Measurements from ENCODE around the gene SLC66A3. TPM values are rescaled to one million over a fixed set of nuclear protein-coding genes. Genes with fewer than 3 reads are reported as not detected.

Gene SLC66A3
- total and polyA plus RNA-seq, 2 donors (not counting 1 experiment from before 2014, with no cell fraction given), result 23.7 to 32.4 TPM

- no peak for DNase-seq
- H3K4me2 ChIP-seq (replicated peaks; ENCODE audit: low read depth, low read length, poor library complexity, severe bottlenecking), result no peak overlapping the region
- no peak for ATAC-seq (ENCODE audit: low read depth)
- H2AFZ ChIP-seq (ENCODE audit: insufficient read depth, low read depth, low read length, poor library complexity, severe bottlenecking), result no peak overlapping the region
- ChIA-PET POLR2A (no interaction called here), CTCF (no interaction called here)
- no CpG with 5 or more reads among the region's 2 CpGs for WGBS (ENCODE audit: insufficient coverage)
- H3K9me3 ChIP-seq (ENCODE audit: control extremely low read depth in 1 of 3, control insufficient read depth in 2 of 3, insufficient read depth in 1 of 3, low read length in 2 of 3), result peaks cover 0 to 12% (median 4%) of the 10 kb centered on the region in 3 donors
- TF ChIP-seq CTCF (IDR thresholded peaks at IDR 0.05) (no peak), EZH2 (IDR thresholded peaks at IDR 0.05; ENCODE audit: borderline replicate concordance, insufficient read depth, low read depth, low read length, poor library complexity, severe bottlenecking) (no peak)
- Mint-ChIP-seq H3K27me3 (no peaks in the 10 kb centered on the region), H3K27ac (no peak overlapping the region), H3K4me3 (no peak overlapping the region), H3K9me3 (ENCODE audit: insufficient read depth) (peaks cover 5% of the 10 kb centered on the region), H3K4me1 (no peaks in the 10 kb centered on the region)
- no peak overlapping the region for H3K27ac ChIP-seq (ENCODE audit: low read length in 2 of 2)
- no peaks in the 10 kb centered on the region for H4K20me1 ChIP-seq (ENCODE audit: control insufficient read depth, insufficient read depth, low read length, poor library complexity, severe bottlenecking)
- H3K79me2 ChIP-seq (ENCODE audit: control insufficient read depth, insufficient read depth, low read length), result no peaks in the 10 kb centered on the region
- H3K27me3 ChIP-seq (replicated peaks in 1 of 4; ENCODE audit: control extremely low read depth in 1 of 4, control insufficient read depth in 3 of 4, insufficient read depth in 4 of 4, low read length in 3 of 4), result no peaks in the 10 kb centered on the region
- H3K4me1 ChIP-seq (ENCODE audit: control insufficient read depth in 2 of 2, insufficient read depth in 2 of 2, low read length in 2 of 2), result no peaks in the 10 kb centered on the region
- intact Hi-C loops (cut with micrococcal nuclease), result no loop called here
- H3K9ac ChIP-seq (ENCODE audit: low read length), result no peak overlapping the region
- no peak overlapping the region for H3K4me3 ChIP-seq (ENCODE audit: control extremely low read depth in 1 of 5, extremely low read depth in 1 of 5, insufficient read depth in 1 of 5, low read depth in 2 of 5, low read length in 4 of 5)
- H3K36me3 ChIP-seq (replicated peaks in 1 of 2; ENCODE audit: control extremely low read depth in 1 of 2, control insufficient read depth in 1 of 2, extremely low read depth in 1 of 2, insufficient read depth in 2 of 2, low read length in 1 of 2), result no peaks in the 10 kb centered on the region
Observed at GRCh38 chr2:11109002-11109401, 46.3 kb upstream of the SLC66A3 start.

- no peaks in the 10 kb centered on the region for H4K20me1 ChIP-seq (ENCODE audit: control insufficient read depth, insufficient read depth, low read length, poor library complexity, severe bottlenecking)
- H3K36me3 ChIP-seq (replicated peaks in 1 of 2; ENCODE audit: control extremely low read depth in 1 of 2, control insufficient read depth in 1 of 2, extremely low read depth in 1 of 2, insufficient read depth in 2 of 2, low read length in 1 of 2), result no peaks in the 10 kb centered on the region
- H2AFZ ChIP-seq (ENCODE audit: insufficient read depth, low read depth, low read length, poor library complexity, severe bottlenecking), result no peak overlapping the region
- H3K27ac Mint-ChIP-seq, result no peak overlapping the region
- no peak overlapping the region for H3K27ac ChIP-seq (ENCODE audit: low read length in 2 of 2)
- peaks cover 0 to 12% (median 4%) of the 10 kb centered on the region in 3 donors for H3K9me3 ChIP-seq (ENCODE audit: control extremely low read depth in 1 of 3, control insufficient read depth in 2 of 3, insufficient read depth in 1 of 3, low read length in 2 of 3)
- H3K4me3 ChIP-seq (ENCODE audit: control extremely low read depth in 1 of 5, extremely low read depth in 1 of 5, insufficient read depth in 1 of 5, low read depth in 2 of 5, low read length in 4 of 5), result no peak overlapping the region
- ATAC-seq (ENCODE audit: low read depth) (no peak), DNase-seq (no peak)
- ChIA-PET CTCF (no interaction called here), POLR2A (no interaction called here)
- peaks cover 5% of the 10 kb centered on the region for H3K9me3 Mint-ChIP-seq (ENCODE audit: insufficient read depth)
- H3K4me1 Mint-ChIP-seq, result no peaks in the 10 kb centered on the region
- H3K27me3 Mint-ChIP-seq, result peaks cover 3% of the 10 kb centered on the region
- peaks cover 0 to 3% (median 0%) of the 10 kb centered on the region in 4 experiments for H3K27me3 ChIP-seq (replicated peaks in 1 of 4; ENCODE audit: control extremely low read depth in 1 of 4, control insufficient read depth in 3 of 4, insufficient read depth in 4 of 4, low read length in 3 of 4)
- WGBS (ENCODE audit: insufficient coverage), result 80% methylated on average over 6 of the region's 9 CpGs
- no peak overlapping the region for H3K9ac ChIP-seq (ENCODE audit: low read length)
- TF ChIP-seq CTCF (IDR thresholded peaks at IDR 0.05), result no peak
- no peak for TF ChIP-seq EZH2 (IDR thresholded peaks at IDR 0.05; ENCODE audit: borderline replicate concordance, insufficient read depth, low read depth, low read length, poor library complexity, severe bottlenecking)
- no peak overlapping the region for H3K4me2 ChIP-seq (replicated peaks; ENCODE audit: low read depth, low read length, poor library complexity, severe bottlenecking)
- H3K4me3 Mint-ChIP-seq, result no peak overlapping the region
- H3K79me2 ChIP-seq (ENCODE audit: control insufficient read depth, insufficient read depth, low read length), result no peaks in the 10 kb centered on the region
- intact Hi-C loops (cut with micrococcal nuclease), result no loop called here
- no peaks in the 10 kb centered on the region for H3K4me1 ChIP-seq (ENCODE audit: control insufficient read depth in 2 of 2, insufficient read depth in 2 of 2, low read length in 2 of 2)
Observed at GRCh38 chr2:11112870-11113428, 42.3 kb upstream of the SLC66A3 start.

Data from B cell (primary cell).